Mesendoderm (in vitro differentiated cells): ENCODE results near the gene TEKTIP1.
A peak's percentile ranks its signal among the peaks of the same experiment; 100 is the strongest.
"Not testable (repeated sequence)": the region's sequence is repeated elsewhere in the genome, so short reads cannot be mapped to it uniquely, and the experiment has no call there.

Experiments
- DNase-seq: peaks from one replicate; pipeline ENCODE4 v3.0.0; 2013
- H2AK5ac ChIP-seq: 2 replicates; pipeline ENCODE4 v1.6.1; 2013; ENCODE audit warnings: low read length, inconsistent platforms
- H2BK120ac ChIP-seq: 2 replicates; pipeline ENCODE4 v1.6.1; 2013; ENCODE audit warnings: low read depth, mild to moderate bottlenecking, low read length, moderate library complexity, mixed read lengths
- H2BK15ac ChIP-seq: replicated peaks from 2 replicates; pipeline ENCODE4 v1.6.1; 2013; ENCODE audit warnings: low read depth, mild to moderate bottlenecking, moderate library complexity
- H2BK5ac ChIP-seq: 2 replicates; pipeline ENCODE4 v1.6.1; 2013; ENCODE audit warnings: low read length, inconsistent platforms
- H3K18ac ChIP-seq: 2 replicates; pipeline ENCODE4 v1.6.1; 2013; ENCODE audit warnings: mild to moderate bottlenecking, low read length, mixed read lengths
- H3K23ac ChIP-seq: one replicate; pipeline ENCODE4 v1.6.1; 2013; ENCODE audit warnings: low read length
- H3K27ac ChIP-seq: 2 replicates; pipeline ENCODE4 v1.5.1; 2013; ENCODE audit warnings: low read depth, mild to moderate bottlenecking, inconsistent platforms, low read length, moderate library complexity
- H3K27me3 ChIP-seq: 2 replicates; pipeline ENCODE4 v1.6.1; 2013; ENCODE audit warnings: low read length, control low read depth, mild to moderate bottlenecking, inconsistent platforms; ENCODE audit not compliant: insufficient read depth, poor library complexity
- H3K36me3 ChIP-seq: 2 replicates; pipeline ENCODE4 v1.6.1; 2013; ENCODE audit warnings: low read length, inconsistent platforms; ENCODE audit not compliant: control insufficient read depth, insufficient read depth
- H3K4ac ChIP-seq: one replicate; pipeline ENCODE4 v1.6.1; 2013; ENCODE audit warnings: low read depth, mild to moderate bottlenecking, low read length, moderate library complexity
- H3K4me1 ChIP-seq: 2 replicates; pipeline ENCODE4 v1.6.1; 2013; ENCODE audit warnings: low read depth, low read length, inconsistent platforms; ENCODE audit not compliant: control insufficient read depth
- H3K4me2 ChIP-seq: 2 replicates; pipeline ENCODE4 v1.6.1; 2013; ENCODE audit warnings: low read length
- H3K4me3 ChIP-seq: 2 replicates; pipeline ENCODE4 v1.5.1; 2013; ENCODE audit warnings: mild to moderate bottlenecking, low read length
- H3K56ac ChIP-seq: one replicate; pipeline ENCODE4 v1.6.1; 2013; ENCODE audit warnings: low read length
- H3K79me1 ChIP-seq: 2 replicates; pipeline ENCODE4 v1.6.1; 2013; ENCODE audit warnings: low read length, inconsistent platforms
- H3K79me2 ChIP-seq: 2 replicates; pipeline ENCODE4 v1.6.1; 2013; ENCODE audit warnings: mild to moderate bottlenecking, low read length; ENCODE audit not compliant: control insufficient read depth, insufficient read depth
- H3K9ac ChIP-seq: 2 replicates; pipeline ENCODE4 v1.6.1; 2013; ENCODE audit warnings: low read length, inconsistent platforms
- H4K5ac ChIP-seq: one replicate; pipeline ENCODE4 v1.6.1; 2013; ENCODE audit warnings: low read length
- H4K8ac ChIP-seq: one replicate; pipeline ENCODE4 v1.6.1; 2013; ENCODE audit warnings: low read depth, mild to moderate bottlenecking, control low read depth, low read length, moderate library complexity
- WGBS: extraction: QIAGEN DNeasy Blood & Tissue Kit; methylation state at CpG from one replicate; pipeline ENCODE4 v1.1.7; 2013; ENCODE audit warnings: low lambda C conversion rate, missing lambda C conversion rate; ENCODE audit not compliant: insufficient coverage; ENCODE audit errors: extremely low coverage; 5-methylcytosine and 5-hydroxymethylcytosine counted together

Gene TEKTIP1

GRCh38 chr19:3506384-3507340, 32.3 kb upstream of the TEKTIP1 start:
- peak overlapping the region; percentile 48 for H3K23ac ChIP-seq
- H2BK120ac ChIP-seq = peak overlapping the region; percentile 51
- no peak overlapping the region for H4K8ac ChIP-seq
- H3K18ac ChIP-seq = peak overlapping the region; percentile 92
- peaks cover 33% of the 10 kb centered on the region for H3K79me2 ChIP-seq
- peak overlapping the region; percentile 47 for H3K27ac ChIP-seq
- no peak overlapping the region for H4K5ac ChIP-seq
- H3K56ac ChIP-seq = peak overlapping the region; percentile 94
- WGBS = no CpG with 5 or more reads among the region's 69 CpGs
- H3K36me3 ChIP-seq = no peaks in the 10 kb centered on the region
- peaks cover 22% of the 10 kb centered on the region for H3K79me1 ChIP-seq
- H3K4ac ChIP-seq = peak overlapping the region; percentile 22
- H3K4me2 ChIP-seq = peak overlapping the region; percentile 100
- DNase-seq = no peak
- H3K27me3 ChIP-seq = no peaks in the 10 kb centered on the region
- no peak overlapping the region for H2BK5ac ChIP-seq
- no peak overlapping the region for H2BK15ac ChIP-seq
- H2AK5ac ChIP-seq = no peak overlapping the region
- no peaks in the 10 kb centered on the region for H3K4me1 ChIP-seq
- H3K9ac ChIP-seq = peak overlapping the region; percentile 83
- H3K4me3 ChIP-seq = peak overlapping the region; percentile 79

GRCh38 chr19:3507371-3508120, 31.4 kb upstream of the TEKTIP1 start:
- Histone ChIP-seq H2BK120ac (no peak overlapping the region), H4K5ac (no peak overlapping the region), H3K27ac (peak overlapping the region; percentile 25), H3K79me2 (peaks cover 42% of the 10 kb centered on the region), H4K8ac (no peak overlapping the region), H3K18ac (peak overlapping the region; percentile 7), H2BK5ac (no peak overlapping the region), H3K56ac (peak overlapping the region; percentile 94), H3K23ac (no peak overlapping the region), H3K79me1 (peaks cover 27% of the 10 kb centered on the region), H3K4me3 (peak overlapping the region; percentile 79), H3K4ac (no peak overlapping the region), H3K4me2 (peak overlapping the region; percentile 100), H2AK5ac (no peak overlapping the region), H3K4me1 (no peaks in the 10 kb centered on the region), H3K36me3 (no peaks in the 10 kb centered on the region), H3K9ac (peak overlapping the region; percentile 83), H2BK15ac (no peak overlapping the region), H3K27me3 (no peaks in the 10 kb centered on the region)
- WGBS = no CpG with 5 or more reads among the region's 31 CpGs
- peak; percentile 69 for DNase-seq

GRCh38 chr19:3508121-3508661, 30.8 kb upstream of the TEKTIP1 start:
- not testable (repeated sequence) for H3K27ac ChIP-seq, H2BK15ac ChIP-seq, H2AK5ac ChIP-seq, H3K18ac ChIP-seq, H3K4me2 ChIP-seq, H3K4ac ChIP-seq, H2BK120ac ChIP-seq, H3K4me3 ChIP-seq, H3K9ac ChIP-seq, H4K8ac ChIP-seq, H3K36me3 ChIP-seq, H3K4me1 ChIP-seq, H3K23ac ChIP-seq, H2BK5ac ChIP-seq, DNase-seq, H4K5ac ChIP-seq, H3K27me3 ChIP-seq
- no CpG with 5 or more reads among the region's 18 CpGs for WGBS
- Histone ChIP-seq H3K79me1 (peaks cover 27% of the 10 kb centered on the region), H3K56ac (peak overlapping the region; percentile 1), H3K79me2 (peaks cover 47% of the 10 kb centered on the region)

GRCh38 chr19:3508771-3509535, 30.0 kb upstream of the TEKTIP1 start:
- no peak overlapping the region for H4K8ac ChIP-seq
- H3K4me1 ChIP-seq = no peaks in the 10 kb centered on the region
- no peak overlapping the region for H3K18ac ChIP-seq
- H2BK120ac ChIP-seq = no peak overlapping the region
- H2AK5ac ChIP-seq = no peak overlapping the region
- no peak overlapping the region for H3K9ac ChIP-seq
- no peaks in the 10 kb centered on the region for H3K27me3 ChIP-seq
- no peak overlapping the region for H2BK5ac ChIP-seq
- H3K4me3 ChIP-seq = no peak overlapping the region
- no peak overlapping the region for H3K27ac ChIP-seq
- WGBS = no CpG with 5 or more reads among the region's 23 CpGs
- no peaks in the 10 kb centered on the region for H3K36me3 ChIP-seq
- H3K4me2 ChIP-seq = no peak overlapping the region
- H3K79me1 ChIP-seq = peaks cover 30% of the 10 kb centered on the region
- DNase-seq = no peak
- no peak overlapping the region for H3K23ac ChIP-seq
- no peak overlapping the region for H4K5ac ChIP-seq
- H3K79me2 ChIP-seq = peaks cover 49% of the 10 kb centered on the region
- no peak overlapping the region for H3K56ac ChIP-seq
- no peak overlapping the region for H3K4ac ChIP-seq
- H2BK15ac ChIP-seq = no peak overlapping the region

GRCh38 chr19:3509566-3509989, 29.4 kb upstream of the TEKTIP1 start:
- Histone ChIP-seq H3K18ac (no peak overlapping the region), H3K4ac (no peak overlapping the region), H2BK15ac (no peak overlapping the region), H3K36me3 (no peaks in the 10 kb centered on the region), H4K8ac (no peak overlapping the region), H3K4me1 (no peaks in the 10 kb centered on the region), H3K79me2 (peaks cover 49% of the 10 kb centered on the region), H2BK120ac (no peak overlapping the region), H3K23ac (no peak overlapping the region), H3K4me3 (no peak overlapping the region), H3K79me1 (peaks cover 30% of the 10 kb centered on the region), H3K27me3 (no peaks in the 10 kb centered on the region), H3K56ac (no peak overlapping the region), H2BK5ac (no peak overlapping the region), H4K5ac (no peak overlapping the region), H2AK5ac (no peak overlapping the region), H3K9ac (no peak overlapping the region), H3K27ac (no peak overlapping the region), H3K4me2 (no peak overlapping the region)
- no CpG with 5 or more reads among the region's 15 CpGs for whole genome bisulfite sequencing
- DNase-seq = no peak
